GM12891 (cell line): ENCODE measurements around the gene ZNF699.
"Not testable (repeated sequence)": the region's sequence is repeated elsewhere in the genome, so short reads cannot be mapped to it uniquely, and the experiment has no call there.

ENCODE experiments used
- DNase-seq: peaks from one replicate; pipeline ENCODE4 v3.0.0; 2011; ENCODE audit warnings: low spot score; ENCODE audit not compliant: insufficient read length
- FAIRE-seq: peaks from 2 replicates; lab custom pipeline; 2011; peaks lifted over from hg19 to GRCh38; lab: Jason Lieb, UNC
- PAX5 ChIP-seq: IDR thresholded peaks from 2 replicates; pipeline ENCODE4 v1.6.1; 2011; ENCODE audit warnings: low read length, moderate library complexity, mild to moderate bottlenecking; ENCODE audit not compliant: insufficient read depth, severe bottlenecking
- POLR2A ChIP-seq: IDR thresholded peaks from 2 replicates; pipeline ENCODE4 v1.6.1; 2011; ENCODE audit warnings: low read depth, low read length, control low read depth
- POLR2AphosphoS5 ChIP-seq: IDR thresholded peaks from 2 replicates; pipeline ENCODE4 v1.6.1; 2011; ENCODE audit warnings: low read depth, low read length, control low read depth
- POU2F2 ChIP-seq: IDR thresholded peaks from 2 replicates; pipeline ENCODE4 v1.6.1; 2011; ENCODE audit warnings: low read depth, mild to moderate bottlenecking, control low read depth, low read length, moderate library complexity
- SPI1 ChIP-seq: IDR thresholded peaks from 2 replicates; pipeline ENCODE4 v1.6.1; 2011; ENCODE audit warnings: low read depth, low read length, control low read depth
- TAF1 ChIP-seq: IDR thresholded peaks from 2 replicates; pipeline ENCODE4 v1.6.1; 2011; ENCODE audit warnings: low read depth, low read length, control low read depth

Gene ZNF699

DNA sequence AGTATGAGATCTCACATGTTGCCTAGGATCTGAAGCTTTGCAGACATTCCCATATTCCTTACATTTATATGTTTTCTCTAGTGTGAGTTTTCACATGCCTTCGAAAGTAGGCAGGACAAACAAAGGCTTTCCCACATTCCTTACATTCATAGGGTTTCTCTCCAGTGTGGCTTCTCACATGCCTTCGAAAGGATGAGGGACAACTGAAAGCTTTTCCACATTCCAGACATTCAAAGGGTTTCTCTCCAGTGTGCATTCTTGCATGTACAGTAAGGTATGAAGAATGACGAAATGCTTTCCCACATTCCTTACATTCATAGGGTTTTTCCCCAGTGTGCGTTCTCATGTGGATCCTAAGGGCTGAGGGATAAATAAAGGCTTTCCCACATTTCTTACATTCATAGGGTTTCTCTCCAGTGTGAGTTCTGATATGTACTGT lies 14.2 kb downstream of the ZNF699 start:
- FAIRE-seq (no peak), DNase-seq (no peak)
- no peak for TF ChIP-seq POU2F2
- TF ChIP-seq TAF1: no peak
- TF ChIP-seq PAX5: no peak
- TF ChIP-seq POLR2A: no peak
- no peak for TF ChIP-seq SPI1
- TF ChIP-seq POLR2AphosphoS5: no peak

DNA sequence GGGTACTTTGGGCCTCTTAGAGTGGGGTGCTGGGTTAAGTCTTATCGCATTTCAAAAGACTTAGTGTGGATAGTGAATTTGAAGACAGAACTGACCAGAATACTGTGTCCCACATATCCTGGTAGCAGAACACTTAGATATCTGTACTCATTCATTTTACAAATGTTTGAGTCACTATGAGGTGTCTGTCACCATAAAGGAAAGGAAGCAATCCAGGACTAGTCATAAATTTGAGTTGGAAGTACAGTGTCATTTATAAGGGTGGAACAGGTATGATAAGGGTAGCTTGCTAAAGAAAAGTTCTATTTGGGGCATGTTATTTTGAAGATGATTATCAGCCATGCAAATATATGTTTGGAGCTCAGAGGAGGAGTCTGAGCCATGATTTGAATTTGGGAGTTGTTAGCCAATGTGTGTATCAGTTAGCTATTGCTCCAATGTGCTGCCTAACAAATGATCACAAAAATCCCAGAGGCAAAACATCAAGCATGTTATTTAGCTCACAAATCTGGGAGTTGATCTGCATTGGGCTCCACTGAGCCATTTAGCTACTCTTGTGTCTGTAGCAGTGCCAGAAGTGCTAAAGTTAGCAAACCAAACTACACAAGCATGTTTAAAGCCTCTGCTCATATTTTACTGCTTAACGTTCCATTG lies 20.3 kb downstream of the ZNF699 start:
- FAIRE-seq: no peak
- no peak for DNase-seq
- TF ChIP-seq POLR2A: no peak
- TF ChIP-seq SPI1: no peak
- TF ChIP-seq PAX5: no peak
- no peak for TF ChIP-seq POLR2AphosphoS5
- TF ChIP-seq POU2F2: no peak
- no peak for TF ChIP-seq TAF1

DNA sequence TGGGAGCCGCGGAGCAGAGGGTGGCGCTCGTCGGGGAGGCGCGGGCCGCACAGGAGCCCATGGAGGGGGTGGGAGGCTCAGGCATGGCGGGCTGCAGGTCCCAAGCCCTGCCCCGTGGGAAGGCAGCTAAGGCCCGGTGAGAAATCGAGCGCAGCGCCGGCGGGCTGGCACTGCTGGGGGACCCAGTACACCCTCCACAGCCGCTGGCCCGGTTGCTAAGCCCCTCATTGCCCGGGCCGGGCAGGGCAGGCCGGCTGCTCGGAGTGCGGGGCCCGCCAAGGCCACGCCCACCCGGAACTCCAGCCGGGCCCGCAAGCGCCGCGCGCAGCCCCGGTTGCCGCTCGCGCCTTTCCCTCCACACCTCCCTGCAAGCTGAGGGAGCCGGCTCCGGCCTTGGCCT lies 26.2 kb downstream of the ZNF699 start:
- not testable (repeated sequence) for FAIRE-seq, DNase-seq

DNA sequence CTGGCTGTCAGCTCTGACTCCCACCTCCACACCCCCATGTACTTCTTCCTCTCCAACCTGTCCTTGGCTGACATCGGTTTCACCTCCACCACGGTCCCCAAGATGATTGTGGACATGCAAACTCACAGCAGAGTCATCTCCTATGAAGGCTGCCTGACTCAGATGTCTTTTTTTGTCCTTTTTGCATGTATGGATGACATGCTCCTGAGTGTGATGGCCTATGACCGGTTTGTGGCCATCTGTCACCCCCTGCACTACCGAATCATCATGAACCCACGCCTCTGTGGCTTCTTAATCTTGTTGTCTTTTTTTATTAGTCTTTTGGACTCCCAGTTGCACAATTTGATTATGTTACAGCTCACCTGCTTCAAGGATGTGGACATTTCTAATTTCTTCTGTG lies 58.4 kb downstream of the ZNF699 start:
- FAIRE-seq: no peak
- TF ChIP-seq POLR2A: no peak
- no peak for TF ChIP-seq PAX5
- no peak for TF ChIP-seq POLR2AphosphoS5
- TF ChIP-seq POU2F2: no peak
- TF ChIP-seq TAF1: no peak
- TF ChIP-seq SPI1: no peak
- no peak for DNase-seq

DNA sequence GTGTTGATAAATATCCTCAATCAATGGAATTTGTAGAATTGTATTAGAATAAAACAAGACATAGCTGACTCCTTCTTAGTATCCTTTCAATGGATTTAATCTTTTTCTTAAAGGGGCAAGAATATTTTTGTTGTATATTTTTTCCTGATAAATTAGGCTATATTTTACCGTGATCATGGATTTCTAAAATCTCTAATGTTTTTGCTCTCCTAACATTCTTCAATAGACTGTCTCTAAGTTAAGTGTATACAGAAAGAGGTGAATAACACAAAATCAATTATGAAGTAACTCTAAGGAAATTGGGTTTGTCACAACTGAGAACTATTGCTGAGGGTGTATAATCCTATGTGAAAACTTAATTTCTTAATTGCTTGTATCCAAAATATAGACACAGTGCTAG lies 59.0 kb downstream of the ZNF699 start, which contains the start of gene OR7E24:
OR7E24 (plus strand) TSS at position 301 of the 400 bp plus-strand sequence. CDS start 114 bp downstream, outside the sequence.
- DNase-seq: no peak
- TF ChIP-seq POLR2A: no peak
- no peak for TF ChIP-seq SPI1
- no peak for TF ChIP-seq PAX5
- TF ChIP-seq POLR2AphosphoS5: no peak
- TF ChIP-seq POU2F2: no peak
- no peak for TF ChIP-seq TAF1
- FAIRE-seq: no peak
